ENCODE measurements around the gene CBLL1.
A peak's percentile ranks its signal among the peaks of the same experiment; 100 is the strongest.

Gene CBLL1, protein sequence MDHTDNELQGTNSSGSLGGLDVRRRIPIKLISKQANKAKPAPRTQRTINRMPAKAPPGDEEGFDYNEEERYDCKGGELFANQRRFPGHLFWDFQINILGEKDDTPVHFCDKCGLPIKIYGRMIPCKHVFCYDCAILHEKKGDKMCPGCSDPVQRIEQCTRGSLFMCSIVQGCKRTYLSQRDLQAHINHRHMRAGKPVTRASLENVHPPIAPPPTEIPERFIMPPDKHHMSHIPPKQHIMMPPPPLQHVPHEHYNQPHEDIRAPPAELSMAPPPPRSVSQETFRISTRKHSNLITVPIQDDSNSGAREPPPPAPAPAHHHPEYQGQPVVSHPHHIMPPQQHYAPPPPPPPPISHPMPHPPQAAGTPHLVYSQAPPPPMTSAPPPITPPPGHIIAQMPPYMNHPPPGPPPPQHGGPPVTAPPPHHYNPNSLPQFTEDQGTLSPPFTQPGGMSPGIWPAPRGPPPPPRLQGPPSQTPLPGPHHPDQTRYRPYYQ

GRCh38 chr7:107743567-107744344, at the start of gene CBLL1:
CBLL1 (plus strand) TSS chr7:107744142; CDS start chr7:107744164, 22 bp downstream.
- peak; percentile 90 to 91 for DNase-seq

DNA sequence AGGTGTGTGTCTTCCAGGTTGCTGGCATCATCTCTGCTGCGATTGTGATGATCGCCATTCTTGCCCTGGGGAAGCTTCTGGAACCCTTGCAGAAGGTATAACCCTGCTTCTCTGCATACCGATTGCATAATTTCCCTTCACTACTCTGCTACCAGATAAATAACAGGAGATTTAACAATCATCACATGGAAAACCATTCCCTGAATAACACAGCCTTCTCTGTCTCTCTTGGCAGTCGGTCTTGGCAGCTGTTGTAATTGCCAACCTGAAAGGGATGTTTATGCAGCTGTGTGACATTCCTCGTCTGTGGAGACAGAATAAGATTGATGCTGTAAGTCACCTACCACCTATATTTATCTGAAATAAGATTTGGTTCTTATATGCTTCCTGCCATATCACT, 49.6 kb upstream of the CBLL1 start:
- no peak for DNase-seq

- DNase-seq = no peak
These were observed 47.5 kb upstream of the CBLL1 start for GRCh38 chr7:107696330-107696946.

DNA sequence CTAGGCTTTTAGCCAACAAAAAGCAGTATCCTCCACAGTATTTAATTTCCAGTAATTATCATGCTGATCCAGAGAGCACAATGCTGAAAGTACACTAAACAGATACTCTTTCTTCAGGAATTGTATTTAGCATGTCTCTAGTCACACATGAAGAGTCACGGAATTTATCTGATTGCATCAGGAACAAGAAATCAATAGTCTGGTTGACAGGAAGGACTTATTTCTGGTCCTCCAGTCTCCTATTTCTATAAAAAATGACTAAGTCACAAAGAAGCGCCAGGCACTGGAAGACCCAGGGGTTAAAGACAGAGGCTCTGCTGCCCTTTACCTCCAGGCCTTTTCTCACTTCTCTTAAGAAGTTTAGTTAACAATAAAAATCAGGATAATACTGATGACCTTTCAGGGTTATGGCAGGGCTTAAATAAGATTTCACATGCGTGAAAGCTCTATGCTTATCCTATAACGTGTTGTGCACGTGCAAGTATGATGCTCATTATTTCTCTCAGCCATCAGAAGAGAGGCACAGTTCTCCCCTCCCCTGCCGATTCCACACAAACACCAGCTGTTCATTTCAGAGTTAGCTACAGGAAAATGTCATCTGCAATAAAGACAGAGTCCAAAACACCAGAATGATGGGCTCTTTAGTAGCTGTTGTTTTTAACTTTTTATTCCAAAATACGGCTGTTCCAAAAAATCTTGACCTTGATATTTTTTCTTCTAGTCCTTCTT, 46.5 kb upstream of the CBLL1 start:
- no peak for DNase-seq

DNA sequence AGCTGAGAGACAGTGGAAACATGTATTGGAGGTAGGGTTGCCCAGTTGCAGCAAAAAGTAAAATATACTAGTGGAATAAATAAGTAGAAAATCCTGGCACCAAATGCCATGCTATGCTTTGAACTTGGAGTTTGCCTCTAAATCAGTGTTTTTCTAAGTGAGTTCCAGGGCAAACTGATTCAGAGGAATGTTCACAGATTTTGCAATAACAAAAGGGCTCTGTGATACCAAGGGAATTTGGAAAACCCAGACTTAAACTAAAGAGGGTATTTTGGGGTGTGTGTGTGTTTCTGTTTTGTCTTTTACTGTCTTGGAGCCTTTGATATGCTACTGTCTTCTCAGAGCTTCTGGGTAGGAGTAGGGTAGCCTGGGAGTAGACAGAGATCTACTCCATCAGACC, 43.4 kb upstream of the CBLL1 start:
- DNase-seq = no peak

GRCh38 chr7:107701191-107701590, 42.8 kb upstream of the CBLL1 start:
- DNase-seq = no peak

GRCh38 chr7:107703219-107703618, 40.7 kb upstream of the CBLL1 start:
- no peak for DNase-seq

DNA sequence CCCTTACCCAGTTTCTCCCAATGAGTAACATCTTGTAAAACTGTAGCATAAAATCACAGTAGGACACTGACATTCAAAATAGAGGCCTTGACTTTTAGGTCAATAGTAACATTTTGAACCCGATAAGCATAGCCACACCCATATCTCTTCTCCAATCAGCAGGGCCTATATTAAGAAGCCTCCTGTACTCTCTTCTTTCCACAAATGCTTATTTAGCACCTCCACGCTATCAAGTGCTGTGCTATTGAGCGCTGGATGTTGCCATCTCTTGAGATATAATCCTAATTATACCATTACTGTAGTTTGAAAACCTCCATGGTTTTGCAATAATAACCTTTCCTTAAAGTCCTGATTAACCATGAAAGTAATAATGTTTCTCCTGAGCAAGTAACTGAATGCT, 40.1 kb upstream of the CBLL1 start:
- DNase-seq = no peak

GRCh38 chr7:107708956-107709355, 35.0 kb upstream of the CBLL1 start:
- no peak for DNase-seq

GRCh38 chr7:107711301-107711700, 32.6 kb upstream of the CBLL1 start:
- no peak for DNase-seq

DNA sequence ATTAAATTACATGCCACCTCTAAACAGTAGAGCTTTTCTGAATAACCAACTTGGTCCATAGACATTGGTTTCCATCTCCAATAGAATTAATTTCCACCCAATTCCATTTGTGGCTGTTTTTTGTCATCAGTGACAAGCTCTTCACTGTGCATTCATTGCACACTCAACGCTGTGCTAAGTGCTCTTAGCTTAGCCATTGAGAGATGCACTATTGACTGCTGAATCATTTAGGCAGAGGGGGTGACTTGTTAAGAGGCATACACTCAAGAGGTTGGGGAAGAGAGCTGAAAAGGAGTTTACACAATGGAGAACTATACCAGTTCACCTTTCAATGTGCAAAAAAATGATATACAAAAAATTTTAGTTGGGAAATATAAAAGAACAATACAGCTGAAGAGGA, 31.9 kb upstream of the CBLL1 start:
- no peak for DNase-seq

DNA sequence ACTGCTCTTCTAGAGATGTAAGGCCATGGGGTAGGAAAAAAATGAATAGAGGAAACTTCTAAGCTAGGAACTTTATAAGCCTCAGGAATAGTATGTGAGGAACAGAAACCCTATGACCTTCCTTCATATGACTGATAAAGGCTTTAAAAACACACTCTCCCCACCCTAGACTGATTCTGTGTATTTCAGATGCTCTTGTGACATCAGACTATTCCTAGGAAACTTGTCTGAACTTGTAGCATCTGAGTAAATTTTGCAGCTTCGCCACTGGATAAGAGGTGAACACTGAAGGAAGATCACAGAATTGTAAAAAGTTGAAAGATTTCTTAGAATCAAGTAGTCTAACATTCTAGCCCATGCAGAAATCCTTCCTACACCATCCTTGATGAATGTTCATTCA, 31.0 kb upstream of the CBLL1 start:
- DNase-seq = no peak

- DNase-seq = no peak
These were observed 28.4 kb upstream of the CBLL1 start for GRCh38 chr7:107715531-107715930.

DNA sequence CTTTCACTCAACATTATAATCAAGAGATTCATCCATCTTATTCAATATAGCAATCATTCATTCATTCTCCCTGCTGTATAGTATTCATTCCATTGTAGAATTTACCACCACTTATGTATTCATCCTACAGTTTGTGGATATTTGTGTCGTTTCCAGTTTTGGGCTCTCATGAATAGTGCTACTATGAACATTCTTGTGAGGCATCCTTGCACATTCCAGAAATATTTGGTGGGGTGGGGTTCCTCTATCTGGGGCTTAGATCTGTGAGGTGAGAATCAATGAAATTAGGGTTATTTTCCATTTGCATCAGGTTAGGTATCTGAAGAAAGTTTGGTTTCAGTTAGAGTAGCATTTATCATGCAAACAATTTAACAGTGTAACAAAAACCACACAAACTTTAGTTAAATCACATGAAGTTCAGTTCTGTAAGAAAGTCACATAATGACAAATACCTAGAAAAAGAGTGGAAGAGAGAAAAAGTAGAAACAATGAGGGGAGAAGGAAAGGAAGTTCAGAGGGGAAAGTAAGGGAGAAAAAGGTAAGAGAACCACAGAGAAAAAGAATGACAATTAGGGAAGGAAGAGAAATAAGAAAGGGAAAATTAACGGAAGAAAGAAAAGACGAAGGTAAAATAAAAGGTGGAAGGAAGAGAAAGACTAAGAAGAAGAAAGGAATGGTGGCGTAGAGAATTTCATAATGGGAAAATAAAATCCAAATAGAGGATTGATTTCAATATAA, 25.3 kb upstream of the CBLL1 start:
- no peak for DNase-seq

GRCh38 chr7:107721286-107721685, 22.7 kb upstream of the CBLL1 start:
- DNase-seq = no peak

GRCh38 chr7:107723255-107723654, 20.7 kb upstream of the CBLL1 start:
- DNase-seq = no peak

DNA sequence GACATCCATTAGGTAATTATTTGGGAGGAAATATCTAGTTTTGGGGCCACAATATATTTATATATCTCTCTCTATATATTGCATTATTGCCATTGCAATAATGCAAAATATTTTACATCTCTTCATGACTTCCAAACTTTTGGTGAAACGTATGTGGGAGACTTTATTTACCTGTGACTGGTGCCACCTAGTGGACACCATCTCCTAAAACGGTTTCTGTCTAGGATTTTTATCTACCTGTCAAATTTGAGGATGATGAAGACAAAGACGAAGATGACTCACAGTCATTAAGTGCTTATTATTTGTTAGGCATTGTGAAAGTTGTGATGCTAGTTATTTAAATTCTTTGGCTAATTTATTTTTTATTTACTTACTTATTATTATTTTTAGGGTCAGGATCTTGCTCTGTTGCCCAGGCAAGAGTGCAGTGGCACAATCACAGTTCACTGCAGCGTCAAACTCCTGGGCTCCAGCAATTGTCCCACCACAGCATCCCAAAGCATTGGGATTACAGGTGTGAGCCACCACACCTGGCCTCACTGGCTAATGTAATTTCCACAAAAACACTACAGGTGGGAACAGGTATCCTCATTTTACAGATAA, 18.7 kb upstream of the CBLL1 start:
- peak; percentile 8 to 32 for DNase-seq

- no peak for DNase-seq
These were observed 17.4 kb upstream of the CBLL1 start for GRCh38 chr7:107726356-107727130.

- DNase-seq = no peak
These were observed 15.7 kb upstream of the CBLL1 start for GRCh38 chr7:107728276-107728675.

GRCh38 chr7:107742678-107743566, 1.0 kb upstream of the CBLL1 start:
- peak; percentile 86 for DNase-seq

All from AML-193 (cell line).